Neural progenitor cell (in vitro differentiated cells): ENCODE measurements around the gene ASIC2.

Source experiments
- CTCF ChIP-seq: fragments of 200-600 bp; sonication (generic); IDR thresholded peaks from 2 replicates; pipeline ENCODE4 v1.5.1; 2017; ENCODE audit warnings: antibody characterized with exemption, mild to moderate bottlenecking
- EZH2 ChIP-seq: fragments of 200-600 bp; sonication (generic); IDR thresholded peaks from 2 replicates; pipeline ENCODE4 v1.6.1; 2017; ENCODE audit warnings: antibody characterized with exemption, mild to moderate bottlenecking, moderate library complexity

- TF ChIP-seq CTCF (no peak), EZH2 (no peak)
These were observed 300.6 kb downstream of the ASIC2 start for GRCh38 chr17:32992321-32993033.
